ENCODE data around the gene MAD2L2.

Gene MAD2L2

DNA sequence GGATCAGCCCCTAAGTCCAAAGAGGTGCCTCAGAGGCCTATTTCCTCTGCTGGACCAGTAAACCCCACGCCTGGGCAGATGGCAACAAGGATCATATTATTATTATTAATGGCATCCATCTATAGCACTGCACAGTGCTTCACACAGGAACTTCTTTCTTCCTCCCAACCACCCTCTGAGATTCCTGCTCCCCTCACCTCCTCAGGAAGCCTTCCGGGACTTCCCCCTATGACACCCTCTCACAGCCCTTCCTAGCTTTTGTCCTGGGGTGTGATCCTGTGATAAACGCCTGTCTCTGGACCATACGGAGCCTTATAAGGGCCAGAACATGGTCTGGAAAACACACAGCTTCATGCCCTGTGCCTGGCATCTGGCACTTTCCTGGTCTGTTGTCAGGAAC is 29.9 kb downstream of the MAD2L2 start:
- DNase-seq = no peak

DNA sequence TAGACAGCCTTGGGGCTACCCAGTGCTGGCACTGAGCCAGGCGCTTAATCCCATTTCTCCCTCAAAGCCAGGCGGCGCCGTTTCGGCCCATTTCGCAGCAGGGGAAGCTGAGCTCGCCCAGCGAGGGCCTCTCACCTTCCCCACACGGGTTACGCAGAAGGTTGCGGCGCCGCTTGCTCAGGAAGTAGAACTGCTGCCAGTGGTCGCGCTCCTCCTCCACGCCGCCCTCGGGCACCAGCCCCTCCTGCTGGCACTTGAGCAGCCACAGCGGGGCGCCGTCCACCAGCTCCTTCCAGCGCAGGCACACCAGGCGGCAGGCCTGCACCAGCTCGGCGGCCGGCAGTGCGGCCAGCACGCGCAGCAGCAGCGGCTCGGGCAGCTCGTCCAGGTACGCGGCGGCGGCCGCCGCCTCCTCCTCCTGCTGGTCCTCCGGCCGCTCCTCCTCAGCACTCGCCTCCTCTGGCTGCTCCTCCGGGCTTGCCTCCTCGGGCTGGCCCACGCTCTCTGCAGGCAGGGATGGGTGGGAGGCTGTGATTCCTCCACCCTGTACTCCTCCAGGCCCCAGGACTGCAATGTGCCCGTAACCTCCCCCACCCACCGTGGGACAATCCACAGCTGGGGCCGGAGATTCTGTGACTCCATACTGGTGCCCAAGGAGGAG is 30.5 kb downstream of the MAD2L2 start:
- DNase-seq = peak; percentile 72 to 77

DNA sequence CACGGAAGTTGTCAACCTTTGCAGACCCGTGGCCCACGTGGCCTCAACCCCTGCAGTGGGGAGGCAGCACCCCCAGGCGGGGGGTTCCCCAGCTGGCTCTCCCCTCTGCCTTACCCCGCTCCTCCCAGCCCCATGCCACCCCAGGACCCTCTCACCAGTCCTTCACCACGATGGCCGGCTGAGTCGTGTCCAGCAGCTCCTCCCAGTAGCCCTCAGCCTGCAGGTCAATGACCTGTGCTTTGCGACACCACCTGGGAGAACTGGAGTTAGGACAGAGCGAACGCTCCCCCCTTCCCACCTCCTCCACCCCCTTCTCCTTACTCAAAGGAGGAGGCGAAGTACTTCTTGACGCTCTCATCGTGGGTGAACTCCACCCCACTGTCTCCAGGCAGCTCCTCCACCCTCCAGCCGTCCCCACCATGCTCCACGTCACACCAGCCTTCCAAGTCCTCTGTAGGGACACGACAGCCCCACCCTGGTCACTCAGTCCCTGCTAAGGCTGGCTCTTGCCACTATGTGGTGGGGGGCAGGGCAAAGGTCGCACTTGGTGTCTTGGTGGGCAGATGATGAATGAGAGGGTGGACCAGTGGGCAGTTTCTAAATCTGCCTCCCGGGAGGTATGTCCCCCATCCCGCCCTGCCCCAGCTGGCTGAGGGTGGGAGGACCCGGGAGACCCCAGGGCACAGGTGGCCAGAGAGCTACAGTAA is 31.2 kb downstream of the MAD2L2 start:
- DNase-seq = no peak

DNA sequence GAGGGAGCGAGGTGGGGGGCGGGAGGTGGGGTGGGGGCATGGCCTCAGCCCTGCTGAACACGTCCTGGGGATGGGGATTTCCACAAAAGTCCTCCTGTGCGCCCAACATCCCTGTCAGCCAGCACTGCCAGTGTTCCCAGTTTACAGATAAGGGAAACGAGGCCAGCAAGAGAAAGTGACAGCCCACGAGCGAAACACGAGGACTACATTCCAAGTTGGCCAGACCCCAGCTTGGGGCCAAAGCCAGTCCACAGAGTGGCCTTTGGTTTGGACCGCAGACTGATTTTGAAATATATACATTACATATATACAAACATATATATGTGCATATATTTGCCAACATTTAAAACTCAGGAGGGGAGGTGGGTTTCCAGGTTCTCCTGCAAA is 31.7 kb downstream of the MAD2L2 start:
- no peak for DNase-seq

DNA sequence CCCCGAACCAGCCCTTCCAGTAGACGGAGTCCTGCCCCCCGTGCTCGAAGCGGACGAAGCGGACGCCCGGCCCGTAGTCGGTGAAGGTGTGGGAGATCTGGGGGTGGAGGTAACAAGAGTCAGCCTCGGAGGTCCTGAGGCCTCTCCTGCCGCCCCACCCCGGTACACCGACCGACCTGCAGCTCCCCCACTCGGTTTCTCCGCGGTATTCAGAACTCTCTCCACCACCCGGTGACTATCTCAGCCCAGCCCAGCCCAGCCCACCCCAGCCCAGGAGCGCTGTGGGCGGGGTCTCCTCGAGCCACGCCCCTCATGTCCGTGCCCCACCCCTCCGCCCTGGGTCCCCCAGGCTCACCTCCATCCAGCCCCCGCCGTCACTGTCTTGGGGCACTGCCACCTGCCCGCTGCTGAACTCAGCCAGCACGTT is 32.2 kb downstream of the MAD2L2 start:
- no peak for DNase-seq

DNA sequence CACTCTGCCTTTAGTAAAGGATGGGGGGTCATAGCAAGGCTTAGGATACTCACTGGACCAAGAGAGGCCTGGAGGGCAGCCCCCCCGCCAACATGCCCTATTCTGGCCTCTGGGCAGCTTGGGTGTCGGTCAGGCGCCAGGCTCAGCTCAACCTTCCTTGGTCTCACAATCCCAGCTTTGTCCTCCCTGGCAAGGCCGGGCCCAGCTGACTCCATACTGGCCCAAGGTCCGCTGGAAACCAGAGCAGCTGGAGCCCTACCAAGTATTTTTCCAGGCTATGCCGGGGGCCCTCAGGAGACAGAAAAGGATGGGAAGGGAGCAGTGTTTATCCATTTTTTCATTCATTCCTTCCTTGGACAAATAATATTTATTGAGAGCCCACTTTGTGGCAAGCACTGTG is 32.9 kb downstream of the MAD2L2 start:
- DNase-seq = no peak

DNA sequence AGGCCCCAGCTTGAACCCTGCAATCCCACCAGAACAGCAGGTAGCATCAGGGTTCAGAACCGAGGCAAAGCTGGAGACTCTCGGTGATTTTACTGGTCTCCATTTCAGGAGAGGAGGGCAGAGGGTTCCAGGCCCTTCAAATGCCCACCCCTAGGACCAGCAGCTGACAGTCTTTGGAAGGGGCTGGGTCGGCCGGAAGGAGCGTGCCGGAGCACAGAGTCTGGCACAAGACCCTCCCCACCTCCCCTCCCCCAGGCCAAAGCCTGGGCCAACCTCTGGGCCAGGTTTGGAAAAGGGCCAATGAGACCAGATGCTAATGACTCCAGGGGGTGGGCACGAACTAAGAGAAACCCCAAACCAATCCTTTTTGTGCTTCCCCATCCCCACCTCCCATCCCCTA is 33.6 kb downstream of the MAD2L2 start:
- no peak for DNase-seq

DNA sequence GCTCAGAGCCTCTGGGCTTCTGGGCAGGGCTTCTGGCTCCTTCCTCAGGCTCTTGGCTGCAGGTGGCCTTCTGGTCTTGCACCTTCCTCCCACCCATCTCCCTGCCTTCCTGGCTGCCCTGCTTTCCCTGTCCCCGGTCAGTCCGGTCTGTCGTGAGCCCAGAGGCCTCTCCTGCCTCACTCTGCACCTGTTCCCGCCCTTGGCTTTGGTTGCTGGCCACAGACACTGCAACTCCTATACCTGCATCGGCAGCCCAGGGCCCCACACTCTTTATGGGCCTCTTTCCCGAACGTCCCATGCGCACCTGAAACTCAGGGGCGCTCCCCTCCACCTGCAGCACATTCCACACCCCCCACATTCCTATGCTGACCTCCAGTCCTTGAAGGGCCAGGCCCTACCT is 34.6 kb downstream of the MAD2L2 start:
- no peak for DNase-seq

DNA sequence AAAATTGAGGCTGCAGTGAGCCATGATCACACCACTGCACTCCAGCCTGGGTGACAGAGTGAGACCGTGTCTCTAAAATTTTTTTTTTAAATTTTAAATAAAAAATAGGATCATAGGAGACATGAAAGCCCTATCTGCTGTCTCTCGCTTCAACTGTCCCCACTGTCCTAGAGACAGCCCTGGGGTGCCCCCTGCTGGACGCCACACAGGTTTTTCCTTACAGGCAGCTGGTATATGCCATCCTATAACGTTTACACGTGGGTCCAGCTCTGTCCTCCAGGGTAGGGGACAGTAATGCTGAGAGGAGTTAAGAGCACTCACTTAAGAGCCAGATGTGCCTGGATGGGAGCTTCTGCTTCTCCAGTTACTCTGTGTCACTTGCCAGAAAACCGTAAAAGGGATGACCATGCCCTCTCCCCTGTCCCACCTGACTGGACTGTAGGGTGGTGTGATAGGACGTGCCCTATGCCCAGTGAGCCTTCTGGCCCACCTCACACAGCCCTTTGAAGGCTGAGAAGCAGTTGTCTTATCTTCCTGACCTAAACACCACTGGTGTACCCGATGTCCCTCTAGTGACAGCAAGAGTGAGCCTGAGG is 35.2 kb downstream of the MAD2L2 start:
- peak; percentile 78 to 82 for DNase-seq

DNA sequence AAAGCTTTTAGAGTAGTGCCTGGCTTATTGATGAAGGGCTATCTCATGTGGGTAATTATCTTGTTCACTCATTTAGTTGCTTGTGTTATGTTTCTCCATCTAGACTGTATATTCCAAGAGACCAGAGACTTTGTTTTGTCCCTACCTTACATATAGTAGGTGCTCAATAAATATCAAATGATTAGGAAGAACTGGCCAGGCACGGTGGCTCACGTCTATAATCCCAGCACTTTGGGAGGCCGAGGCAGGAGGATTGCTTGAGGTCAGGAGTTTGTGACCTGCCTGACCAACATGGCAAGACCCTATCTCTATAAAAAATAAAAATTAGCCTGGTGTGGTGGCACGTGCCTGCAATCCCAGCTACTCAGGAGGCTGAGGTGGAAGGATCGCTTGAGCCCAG is 35.7 kb downstream of the MAD2L2 start:
- DNase-seq = no peak

DNA sequence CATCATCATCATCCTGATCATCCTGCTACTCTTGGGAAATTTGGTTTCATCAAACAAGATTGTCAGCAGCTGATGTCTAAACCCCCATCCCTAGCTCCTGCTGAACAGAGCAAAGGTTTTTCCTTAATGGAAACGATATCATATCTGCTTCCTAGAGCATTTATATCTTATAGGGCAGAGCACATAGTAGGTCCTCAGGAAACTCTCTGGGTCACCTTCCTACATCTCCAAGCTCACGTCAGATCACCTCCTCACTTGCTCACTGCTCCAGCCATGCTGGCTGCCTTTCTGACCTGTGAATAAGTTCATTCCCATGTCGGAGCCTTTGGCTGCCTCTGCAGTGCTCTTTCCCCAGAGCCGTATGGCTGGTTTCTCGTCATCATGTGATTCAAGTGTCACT is 37.2 kb downstream of the MAD2L2 start:
- no peak for DNase-seq

DNA sequence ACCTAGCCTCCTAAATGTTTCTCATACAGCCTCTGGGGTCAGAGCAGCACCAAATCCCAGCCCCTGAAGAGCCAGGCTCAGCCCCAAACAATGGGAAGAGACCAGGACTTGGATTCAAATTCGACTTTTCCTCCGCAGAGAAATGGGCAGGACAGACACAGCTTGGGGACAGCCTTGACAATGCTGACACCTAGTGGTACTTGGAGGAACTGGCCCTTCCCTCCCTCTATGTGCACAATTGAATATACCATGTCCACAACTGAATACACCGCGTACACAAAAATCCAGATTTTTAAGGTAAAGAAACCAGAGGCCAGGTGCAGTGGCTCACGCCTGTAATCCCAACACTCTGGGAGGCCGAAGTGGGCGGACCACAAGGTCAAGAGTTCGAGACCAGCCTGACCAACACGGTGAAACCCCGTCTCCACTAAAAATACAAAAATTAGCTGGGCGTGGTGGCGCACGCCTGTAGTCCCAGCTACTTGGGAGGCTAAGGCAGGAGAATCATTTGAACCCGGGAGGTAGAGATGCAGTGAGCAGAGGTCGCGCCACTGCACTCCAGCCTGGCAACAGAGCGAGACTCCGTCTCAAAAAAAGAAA is 38.4 kb downstream of the MAD2L2 start:
- peak; percentile 76 to 82 for DNase-seq

DNA sequence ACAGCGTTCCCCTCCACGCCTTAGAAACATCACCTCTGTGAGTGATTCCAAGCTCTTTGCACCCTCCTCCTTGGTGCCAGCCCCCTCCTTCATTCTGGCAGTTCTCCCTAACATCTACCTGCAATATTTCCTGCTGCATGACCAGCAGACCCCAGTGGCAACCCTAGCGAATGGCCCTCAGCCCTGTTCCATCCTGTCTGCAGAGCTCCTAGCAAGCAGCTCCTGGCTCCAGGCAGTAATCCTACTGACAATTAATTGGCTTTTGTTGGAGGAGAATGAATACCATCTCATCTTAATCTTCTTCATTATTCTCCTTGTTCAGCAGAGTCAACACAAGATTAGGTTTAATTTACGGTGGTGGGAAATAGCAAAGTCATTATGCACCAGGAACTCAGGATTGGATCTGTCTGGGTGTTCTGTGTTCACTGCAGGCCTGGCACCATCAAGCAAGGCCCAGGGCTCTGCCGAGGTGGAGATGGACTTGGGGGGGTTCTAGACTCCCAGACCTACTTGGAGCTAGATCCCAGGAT is 39.1 kb downstream of the MAD2L2 start:
- no peak for DNase-seq

DNA sequence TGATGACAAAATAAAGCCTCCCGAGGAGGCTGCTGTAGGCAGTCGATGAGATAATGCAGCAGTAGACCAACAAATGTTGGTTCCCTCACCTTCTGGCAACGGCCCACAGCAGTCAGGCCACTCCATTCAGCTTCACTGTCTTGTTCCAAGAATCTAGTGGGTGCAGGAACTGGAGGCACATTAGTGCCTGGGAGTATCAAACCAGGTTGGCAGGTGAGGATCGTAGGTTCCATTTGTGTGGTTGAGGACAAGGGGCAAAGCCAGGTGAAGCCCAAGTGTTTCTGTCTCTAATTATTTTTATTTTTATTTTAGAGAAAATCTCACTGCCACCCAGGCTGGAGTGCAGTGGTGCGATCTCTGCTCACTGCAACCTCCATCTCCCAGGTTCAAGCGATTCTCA is 40.0 kb downstream of the MAD2L2 start:
- no peak for DNase-seq

DNA sequence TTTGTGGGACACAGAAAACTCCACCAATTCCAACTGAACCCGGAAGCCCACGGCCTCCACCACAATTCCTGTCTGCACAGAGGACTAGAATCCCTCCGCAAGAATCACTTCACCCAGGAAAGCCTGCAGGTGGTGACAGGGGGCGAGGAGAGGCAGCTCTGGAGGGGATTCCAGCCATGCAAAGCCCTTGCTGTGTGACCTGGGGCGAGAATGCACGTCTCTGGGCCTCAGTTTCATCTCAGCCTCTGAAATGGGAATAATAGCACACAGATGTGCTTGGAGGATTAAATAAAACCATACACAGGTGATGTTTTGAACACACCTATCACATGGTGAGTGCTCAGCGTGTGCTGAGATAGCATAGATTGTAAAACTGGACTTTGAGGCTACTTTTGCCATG is 40.8 kb downstream of the MAD2L2 start:
- DNase-seq = no peak

DNA sequence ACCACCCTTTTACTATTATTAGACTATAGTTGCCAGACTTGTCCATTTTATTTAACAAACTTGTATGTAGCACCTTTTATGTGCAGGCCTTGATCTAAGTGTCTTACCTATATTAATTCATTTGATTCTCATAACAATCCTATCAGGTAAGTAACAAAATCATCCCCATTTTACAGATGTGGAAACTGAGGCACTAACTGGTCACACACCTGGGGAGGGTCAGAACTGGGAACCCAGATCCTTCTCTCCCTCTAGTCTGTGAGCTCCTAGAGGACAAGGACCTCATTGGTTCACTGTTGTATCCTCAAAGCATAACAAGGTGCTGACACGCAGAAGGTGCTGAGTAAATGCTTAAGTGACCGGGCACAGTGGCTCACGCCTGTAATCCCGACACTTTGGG is 41.6 kb downstream of the MAD2L2 start:
- no peak for DNase-seq

DNA sequence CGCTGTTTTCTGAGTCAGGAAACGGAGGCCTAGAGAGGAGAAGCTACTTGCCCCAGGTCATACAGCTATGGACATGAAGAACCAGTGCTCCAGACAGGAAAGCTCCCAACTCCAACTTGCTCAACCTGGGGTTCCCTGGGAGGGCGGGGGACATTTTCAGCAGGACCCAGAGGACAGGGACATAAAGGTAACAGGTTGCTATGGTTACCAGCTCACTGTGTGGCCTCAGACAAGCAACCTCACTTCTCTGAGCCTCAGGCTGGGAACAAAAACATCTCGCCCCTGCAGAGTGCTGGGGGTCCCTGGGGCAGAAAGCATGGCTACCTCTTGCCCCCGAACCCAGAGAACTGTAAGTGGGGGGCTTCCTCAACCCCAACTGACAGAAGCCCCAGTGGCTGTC is 42.8 kb downstream of the MAD2L2 start:
- no peak for DNase-seq

DNA sequence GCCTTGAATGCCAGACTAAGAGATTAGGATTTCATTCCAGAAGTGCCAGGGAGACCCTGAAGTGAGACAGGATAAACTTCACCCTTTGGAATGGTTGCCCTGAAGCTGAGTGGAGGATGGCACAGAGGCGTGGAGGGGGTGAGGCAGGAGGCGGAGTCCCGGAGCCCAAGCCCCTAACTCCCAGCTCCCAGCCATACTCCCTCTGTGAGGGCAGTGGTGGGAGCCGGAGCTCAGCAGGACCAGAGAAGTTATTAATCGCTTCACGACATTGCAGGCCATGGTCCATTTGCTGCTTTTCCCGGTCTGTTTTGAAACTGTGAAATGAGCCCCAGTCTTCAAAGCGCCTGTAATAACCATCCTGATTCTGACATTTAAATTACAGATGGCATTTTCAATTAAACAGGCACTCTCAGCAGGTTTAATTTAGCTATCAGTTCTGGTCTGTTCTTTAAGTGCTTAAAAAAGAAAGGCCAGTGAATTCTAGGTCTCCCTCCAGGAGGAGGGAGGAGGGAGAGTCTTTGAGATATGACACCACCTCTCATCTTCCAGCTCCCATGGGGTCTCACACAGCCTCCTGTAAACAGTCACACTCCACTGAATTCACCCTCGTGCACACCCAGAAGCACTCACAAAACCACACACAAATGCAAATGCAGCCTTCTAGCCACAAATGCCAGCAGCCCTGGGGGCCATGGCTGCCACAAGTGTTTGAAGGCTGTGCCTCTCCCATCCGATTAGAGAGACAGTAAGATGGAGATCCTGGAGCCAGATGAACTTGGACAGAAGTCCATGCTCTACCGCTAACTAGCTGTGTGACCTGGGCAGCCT is 46.4 kb downstream of the MAD2L2 start:
- no peak for DNase-seq

DNA sequence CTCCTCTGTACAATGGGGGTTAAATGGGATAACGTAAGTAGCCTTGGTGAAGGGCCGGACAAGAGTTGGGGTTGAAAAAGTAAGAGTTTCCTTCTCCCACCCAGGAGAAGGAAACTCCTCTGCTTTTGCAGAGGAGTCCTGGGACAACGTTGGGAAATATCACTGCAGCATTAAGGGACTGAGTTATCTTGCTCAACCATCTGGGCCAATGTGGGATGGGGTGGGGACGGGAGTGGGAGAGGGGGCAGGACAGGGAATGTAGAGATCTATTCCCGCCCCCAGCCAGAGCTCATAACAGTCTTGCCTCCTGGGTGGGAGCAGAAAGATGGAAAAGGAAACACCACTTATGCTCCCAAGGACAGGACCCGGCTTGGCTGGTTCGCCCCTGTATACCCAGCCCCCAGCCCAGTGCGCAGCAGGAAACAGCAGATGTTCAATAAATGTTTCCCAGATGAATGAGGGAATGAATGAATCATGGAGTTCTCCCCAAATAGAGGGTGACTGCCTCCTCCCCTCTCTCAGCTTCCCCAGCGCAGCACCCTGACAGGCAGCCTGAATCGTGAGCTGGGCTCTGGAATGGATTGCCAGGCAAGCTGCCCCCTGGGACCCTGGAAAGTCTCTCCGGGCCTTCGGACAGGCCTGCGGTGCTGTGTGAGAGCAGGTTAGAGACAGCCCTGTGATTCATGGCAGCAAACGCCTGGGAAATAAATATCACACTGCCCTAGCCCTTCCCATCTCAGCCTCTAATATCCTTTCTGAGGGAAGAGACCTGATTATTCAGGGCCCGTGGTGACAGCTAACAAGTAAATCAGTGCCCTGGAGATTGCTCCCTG is 51.5 kb downstream of the MAD2L2 start:
- DNase-seq = no peak

DNA sequence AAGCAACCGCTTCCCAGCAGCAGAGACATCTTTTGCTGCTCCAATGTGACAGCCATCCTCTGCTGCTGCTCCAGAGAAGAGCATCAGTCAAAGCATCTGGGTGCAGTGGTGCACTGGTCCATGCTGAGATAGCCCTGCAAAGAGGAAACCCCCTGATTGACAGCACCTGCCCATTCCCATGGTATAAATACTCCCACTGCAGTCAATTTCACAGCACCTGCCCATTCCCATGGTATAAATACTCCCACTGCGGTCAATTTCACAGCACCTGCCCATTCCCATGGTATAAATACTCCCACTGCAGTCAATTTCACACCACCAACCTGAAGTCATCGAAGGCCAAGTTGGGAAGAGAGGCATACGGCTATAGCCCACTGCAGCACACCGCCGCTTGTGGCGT is 52.2 kb downstream of the MAD2L2 start:
- DNase-seq = no peak

DNA sequence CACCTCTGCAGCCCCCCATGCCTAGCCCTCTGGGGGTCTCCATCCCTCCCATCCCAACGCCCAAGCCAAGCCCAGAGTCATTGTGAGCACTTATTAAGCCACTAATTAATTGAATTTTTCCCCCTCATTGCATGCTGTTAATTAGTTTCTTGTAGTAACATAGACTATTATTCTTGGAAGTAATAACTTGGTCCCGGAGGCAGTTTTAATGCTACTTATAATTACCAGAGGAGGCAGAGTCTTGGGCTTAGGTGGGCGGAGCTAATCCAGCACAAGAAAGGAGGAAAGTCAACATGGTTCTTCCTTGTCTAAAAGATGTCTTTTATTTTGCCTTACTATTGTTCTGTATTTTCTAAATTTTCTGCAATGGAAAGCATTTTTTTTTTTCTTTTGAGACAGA is 54.4 kb downstream of the MAD2L2 start:
- DNase-seq = no peak

All from Kasumi-1 (cell line).